Fibroblast of lung (primary cell): ENCODE measurements around the gene FHIT.

Experiments
- CTCF ChIP-seq, 2 donors: IDR thresholded peaks in 1 of 2; conservative IDR thresholded peaks in 1 of 2; 1 replicate in 1 of 2; 2 replicates in 1 of 2; pipeline ENCODE4 v1.5.1; 2011 to 2012; ENCODE audit warnings: low read length in 2 of 2, control low read depth in 1 of 2, inconsistent platforms in 1 of 2, low read depth in 1 of 2, mild to moderate bottlenecking in 1 of 2
- EZH2 ChIP-seq: IDR thresholded peaks from 2 replicates; pipeline ENCODE4 v1.5.1; 2012; ENCODE audit warnings: low read length, control low read depth, mild to moderate bottlenecking; ENCODE audit errors: missing control alignments

- TF ChIP-seq CTCF (conservative IDR thresholded peaks at IDR 0.05 in 1 of 2, IDR thresholded peaks at IDR 0.05 in 1 of 2; ENCODE audit: low read depth in 1 of 2, low read length in 2 of 2) (no peak), EZH2 (no peak)
These were observed 380.9 kb downstream of the FHIT start for GRCh38 chr3:60870396-60870795.
